T-helper 17 cell (primary cell): ENCODE measurements around the gene MICAL2. TPM values are rescaled to one million over a fixed set of nuclear protein-coding genes. Genes with fewer than 3 reads are reported as not detected.

Experiments
- ATAC-seq: fragments of 150-1000 bp; cut with Tn5 transposase; 2 replicates; pipeline ENCODE4 v1.10.0; 2021; ENCODE audit warnings: mild to moderate bottlenecking, moderate library complexity
- DNase-seq, 3 donors: peaks; one replicate each; pipeline versions ENCODE4 v3.0.0 to v3.0.0-alpha.2; 2020 to 2021
- H3K9me3 ChIP-seq: one replicate; pipeline ENCODE4 v1.7.0; 2013; ENCODE audit warnings: low read length, mild to moderate bottlenecking; ENCODE audit not compliant: control insufficient read depth, poor library complexity, severe bottlenecking
- H3K27ac Mint-ChIP-seq: one replicate; pipeline ENCODE4 v1.8.0; 2022; ENCODE audit warnings: mild to moderate bottlenecking, moderate library complexity, mixed read lengths
- H3K27me3 Mint-ChIP-seq: one replicate; pipeline ENCODE4 v1.8.0; 2022; ENCODE audit warnings: mixed read lengths
- H3K36me3 Mint-ChIP-seq: one replicate; pipeline ENCODE4 v1.8.0; 2022; ENCODE audit warnings: low read depth, mixed read lengths
- H3K4me1 Mint-ChIP-seq: one replicate; pipeline ENCODE4 v1.8.0; 2022; ENCODE audit warnings: mild to moderate bottlenecking, mixed read lengths
- H3K4me3 Mint-ChIP-seq: one replicate; pipeline ENCODE4 v1.8.0; 2022; ENCODE audit warnings: mild to moderate bottlenecking, moderate library complexity, mixed read lengths
- total RNA-seq, 4 donors: library from RNA in 2 of 4; stranded (reverse) in 2 of 4; gene quantifications; one replicate each; pipeline ENCODE4 v1.2.3 and lab custom pipeline; 2022 to 2026

Gene MICAL2
- total RNA-seq, 2 donors from 2014 or later: 52.0 to 66.9 TPM

- peaks cover 44% of the 10 kb centered on the region for H3K4me1 Mint-ChIP-seq
- H3K27ac Mint-ChIP-seq: peak overlapping the region; percentile 49
These were observed 20.0 kb downstream of the MICAL2 start for GRCh38 chr11:12130180-12130980.

GRCh38 chr11:12131943-12132789, 21.8 kb downstream of the MICAL2 start:
- H3K36me3 Mint-ChIP-seq: no peaks in the 10 kb centered on the region
- H3K27ac Mint-ChIP-seq: peak overlapping the region; percentile 72
- no peak for DNase-seq
- ATAC-seq: no peak
- no peaks in the 10 kb centered on the region for H3K27me3 Mint-ChIP-seq
- H3K4me1 Mint-ChIP-seq: peaks cover 36% of the 10 kb centered on the region
- H3K9me3 ChIP-seq: no peaks in the 10 kb centered on the region
- no peak overlapping the region for H3K4me3 Mint-ChIP-seq

More at GRCh38 chr11:12130180-12130980, 20.0 kb downstream of the MICAL2 start:
- no peaks in the 10 kb centered on the region for H3K9me3 ChIP-seq
- ATAC-seq (no peak), DNase-seq (no peak)
- Mint-ChIP-seq H3K4me3 (no peak overlapping the region), H3K36me3 (no peaks in the 10 kb centered on the region), H3K27me3 (no peaks in the 10 kb centered on the region)

- H3K27ac Mint-ChIP-seq: peak overlapping the region; percentile 72
- peaks cover 30% of the 10 kb centered on the region for H3K4me1 Mint-ChIP-seq
- H3K36me3 Mint-ChIP-seq: no peaks in the 10 kb centered on the region
- H3K9me3 ChIP-seq: no peaks in the 10 kb centered on the region
- no peak overlapping the region for H3K4me3 Mint-ChIP-seq
- H3K27me3 Mint-ChIP-seq: no peaks in the 10 kb centered on the region
- DNase-seq: no peak
- no peak for ATAC-seq
These were observed 22.4 kb downstream of the MICAL2 start for GRCh38 chr11:12132790-12133145.

- ATAC-seq (peak; percentile 72), DNase-seq (no peak)
- Mint-ChIP-seq H3K27ac (peak overlapping the region; percentile 72), H3K4me3 (peak overlapping the region; percentile 56), H3K4me1 (peaks cover 25% of the 10 kb centered on the region), H3K36me3 (no peaks in the 10 kb centered on the region), H3K27me3 (no peaks in the 10 kb centered on the region)
- no peaks in the 10 kb centered on the region for H3K9me3 ChIP-seq
These were observed 23.3 kb downstream of the MICAL2 start for GRCh38 chr11:12133547-12134235.

GRCh38 chr11:12134236-12134585, 23.8 kb downstream of the MICAL2 start:
- H3K4me3 Mint-ChIP-seq: peak overlapping the region; percentile 56
- H3K9me3 ChIP-seq: no peaks in the 10 kb centered on the region
- peaks cover 26% of the 10 kb centered on the region for H3K4me1 Mint-ChIP-seq
- no peak for DNase-seq
- peaks cover 2% of the 10 kb centered on the region for H3K36me3 Mint-ChIP-seq
- peak overlapping the region; percentile 72 for H3K27ac Mint-ChIP-seq
- peak; percentile 62 for ATAC-seq
- H3K27me3 Mint-ChIP-seq: no peaks in the 10 kb centered on the region

GRCh38 chr11:12135185-12135584, 24.8 kb downstream of the MICAL2 start:
- Mint-ChIP-seq H3K36me3 (peaks cover 3% of the 10 kb centered on the region), H3K4me1 (peaks cover 25% of the 10 kb centered on the region), H3K27ac (no peak overlapping the region), H3K4me3 (no peak overlapping the region), H3K27me3 (no peaks in the 10 kb centered on the region)
- ATAC-seq (no peak), DNase-seq (no peak)
- no peaks in the 10 kb centered on the region for H3K9me3 ChIP-seq

- no peak for DNase-seq
- H3K4me3 Mint-ChIP-seq: no peak overlapping the region
- H3K36me3 Mint-ChIP-seq: peaks cover 3% of the 10 kb centered on the region
- ATAC-seq: no peak
- peaks cover 33% of the 10 kb centered on the region for H3K4me1 Mint-ChIP-seq
- no peaks in the 10 kb centered on the region for H3K9me3 ChIP-seq
- H3K27me3 Mint-ChIP-seq: no peaks in the 10 kb centered on the region
- H3K27ac Mint-ChIP-seq: no peak overlapping the region
These were observed 26.8 kb downstream of the MICAL2 start for GRCh38 chr11:12137005-12137690.

GRCh38 chr11:12137938-12138731, 27.7 kb downstream of the MICAL2 start:
- Mint-ChIP-seq H3K4me1 (peaks cover 37% of the 10 kb centered on the region), H3K27ac (no peak overlapping the region), H3K4me3 (no peak overlapping the region), H3K27me3 (no peaks in the 10 kb centered on the region), H3K36me3 (peaks cover 3% of the 10 kb centered on the region)
- DNase-seq (no peak), ATAC-seq (no peak)
- H3K9me3 ChIP-seq: no peaks in the 10 kb centered on the region

- H3K9me3 ChIP-seq: no peaks in the 10 kb centered on the region
- DNase-seq (no peak), ATAC-seq (no peak)
- no peaks in the 10 kb centered on the region for H3K27me3 Mint-ChIP-seq
- no peak overlapping the region for H3K27ac Mint-ChIP-seq
- peaks cover 3% of the 10 kb centered on the region for H3K36me3 Mint-ChIP-seq
- H3K4me1 Mint-ChIP-seq: peaks cover 33% of the 10 kb centered on the region
- no peak overlapping the region for H3K4me3 Mint-ChIP-seq
These were observed 28.9 kb downstream of the MICAL2 start for GRCh38 chr11:12139144-12139881.

- Mint-ChIP-seq H3K27ac (peak overlapping the region; percentile 88), H3K4me1 (peaks cover 38% of the 10 kb centered on the region)
These were observed 29.9 kb downstream of the MICAL2 start for GRCh38 chr11:12140186-12140793.

GRCh38 chr11:12141283-12141682, 30.9 kb downstream of the MICAL2 start:
- ATAC-seq (peak; percentile 65), DNase-seq (no peak)
- peak overlapping the region; percentile 88 for H3K27ac Mint-ChIP-seq
- H3K27me3 Mint-ChIP-seq: no peaks in the 10 kb centered on the region
- peaks cover 38% of the 10 kb centered on the region for H3K4me1 Mint-ChIP-seq
- no peaks in the 10 kb centered on the region for H3K9me3 ChIP-seq
- peak overlapping the region; percentile 49 for H3K4me3 Mint-ChIP-seq
- H3K36me3 Mint-ChIP-seq: peaks cover 3% of the 10 kb centered on the region

More at GRCh38 chr11:12140186-12140793, 29.9 kb downstream of the MICAL2 start:
- ATAC-seq: no peak
- Mint-ChIP-seq H3K36me3 (peaks cover 3% of the 10 kb centered on the region), H3K27me3 (no peaks in the 10 kb centered on the region), H3K4me3 (no peak overlapping the region)
- no peaks in the 10 kb centered on the region for H3K9me3 ChIP-seq
- DNase-seq: no peak
